HG02763 (cell line): ENCODE measurements around the gene MYH9.

Source experiments
- ATAC-seq: cut with Tn5 transposase; IDR thresholded peaks from one replicate; pipeline ENCODE4 v1.9.1; 2021; ENCODE audit warnings: mild to moderate bottlenecking, moderate library complexity; ENCODE audit not compliant: unreplicated experiment

MYH9 gene

GRCh38 chr22:36386900-36387708, 663 bp downstream of the MYH9 start:
- ATAC-seq, result peak; percentile 3

- ATAC-seq, result no peak
These were observed 1.3 kb downstream of the MYH9 start for GRCh38 chr22:36386351-36386899.

DNA sequence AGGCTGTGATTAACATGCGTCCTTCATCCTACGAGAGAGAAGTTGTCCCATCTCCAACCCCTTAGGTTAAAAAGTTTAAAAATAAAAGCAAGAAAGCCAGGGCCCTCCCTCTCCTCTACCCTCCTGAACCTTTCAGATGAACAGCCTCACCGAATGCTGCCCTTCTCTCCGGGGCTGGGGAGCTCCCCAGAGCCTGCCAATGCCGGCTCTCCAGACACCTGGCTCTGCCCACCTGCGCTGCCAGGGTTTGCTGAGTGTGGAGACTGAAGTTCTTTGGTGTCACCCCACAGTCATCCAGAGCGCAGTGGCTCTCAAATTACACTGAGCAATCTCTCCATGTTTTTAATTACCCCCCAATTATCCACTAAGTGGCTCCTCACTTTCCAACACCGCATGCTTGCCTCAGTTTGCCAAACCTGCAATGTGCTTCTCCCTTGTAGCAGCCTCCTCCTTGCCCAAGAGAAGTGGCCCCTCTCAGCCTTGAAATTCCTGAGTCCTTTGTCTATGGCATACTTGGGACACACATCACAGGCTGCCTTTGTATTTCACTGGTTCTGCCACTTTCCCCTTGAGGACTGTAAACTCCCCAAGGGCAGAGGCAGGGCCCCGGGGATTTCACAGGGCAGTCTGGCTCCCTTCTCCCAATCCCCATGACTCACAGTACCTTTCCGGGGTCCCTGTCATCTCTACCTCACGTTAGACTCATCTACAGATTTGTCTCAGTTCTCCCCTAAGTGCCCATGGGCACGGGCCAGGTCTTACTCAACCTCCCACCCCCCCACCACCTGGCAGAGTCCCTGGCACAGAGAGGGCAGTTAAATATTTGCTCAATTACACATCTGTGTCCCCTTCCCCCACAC, 2.0 kb downstream of the MYH9 start:
- ATAC-seq, result no peak

- no peak for ATAC-seq
These were observed 2.8 kb downstream of the MYH9 start for GRCh38 chr22:36384766-36385481.

DNA sequence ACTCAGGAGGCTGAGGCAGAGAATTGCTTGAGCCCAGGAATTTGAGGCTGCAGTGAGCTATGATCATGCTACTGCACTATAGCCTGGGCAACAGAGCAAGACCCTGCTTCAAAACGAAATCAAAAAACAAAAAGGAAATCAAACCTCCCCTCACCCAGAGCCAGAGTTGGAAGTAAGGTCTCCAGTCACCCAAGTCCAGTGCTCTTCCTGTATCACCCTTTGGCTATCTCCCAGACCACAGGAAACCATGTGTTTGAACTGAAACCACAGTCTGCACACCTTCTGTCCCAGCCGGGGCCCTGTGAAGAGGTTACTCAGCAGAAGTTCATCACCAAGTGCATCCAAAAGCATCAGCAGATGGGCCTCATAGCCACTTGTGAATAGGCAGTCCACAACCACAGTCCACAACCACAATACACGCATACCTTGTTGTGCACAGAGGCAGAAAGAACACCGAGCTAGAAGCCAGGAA, 4.6 kb downstream of the MYH9 start:
- ATAC-seq, result no peak

GRCh38 chr22:36381513-36382128, 6.1 kb downstream of the MYH9 start:
- no peak for ATAC-seq

DNA sequence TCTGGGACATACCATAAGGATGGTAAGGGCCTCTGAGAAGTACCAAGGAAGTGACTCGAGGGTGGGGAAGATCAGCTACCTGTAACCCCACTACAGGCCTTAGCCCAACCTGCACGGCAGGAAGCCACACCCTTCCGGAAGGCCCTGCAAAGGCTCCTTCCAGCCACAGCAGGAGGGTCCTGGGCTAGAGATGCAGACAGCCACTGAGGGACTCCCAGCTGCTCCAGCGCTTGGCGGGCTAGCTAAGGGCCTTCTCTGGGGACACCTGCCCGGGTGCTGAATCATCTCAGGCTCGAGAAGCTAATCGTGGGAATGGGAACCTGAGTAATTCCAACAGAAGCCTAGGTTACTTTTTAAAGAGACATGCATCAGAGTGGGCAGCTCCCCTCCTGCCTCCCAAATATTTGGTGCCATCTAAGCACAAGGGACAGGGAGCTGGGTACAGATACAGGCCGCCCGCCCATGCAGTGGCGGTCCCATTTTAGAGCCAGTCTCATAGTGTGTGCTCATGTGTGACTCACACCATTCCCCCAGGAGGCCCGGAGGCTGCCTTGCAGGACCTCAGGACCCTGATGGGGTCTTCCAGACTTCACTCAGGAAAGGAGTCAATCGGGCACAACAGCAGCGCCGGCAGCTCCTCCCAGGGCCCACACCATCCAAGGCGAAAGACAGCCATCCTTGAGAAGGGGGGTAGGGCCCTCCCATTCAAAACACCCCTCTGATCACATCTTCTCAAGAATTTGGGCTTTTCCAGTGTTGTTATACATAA, 8.0 kb downstream of the MYH9 start:
- no peak for ATAC-seq

- no peak for ATAC-seq
These were observed 8.9 kb downstream of the MYH9 start for GRCh38 chr22:36378869-36379217.

DNA sequence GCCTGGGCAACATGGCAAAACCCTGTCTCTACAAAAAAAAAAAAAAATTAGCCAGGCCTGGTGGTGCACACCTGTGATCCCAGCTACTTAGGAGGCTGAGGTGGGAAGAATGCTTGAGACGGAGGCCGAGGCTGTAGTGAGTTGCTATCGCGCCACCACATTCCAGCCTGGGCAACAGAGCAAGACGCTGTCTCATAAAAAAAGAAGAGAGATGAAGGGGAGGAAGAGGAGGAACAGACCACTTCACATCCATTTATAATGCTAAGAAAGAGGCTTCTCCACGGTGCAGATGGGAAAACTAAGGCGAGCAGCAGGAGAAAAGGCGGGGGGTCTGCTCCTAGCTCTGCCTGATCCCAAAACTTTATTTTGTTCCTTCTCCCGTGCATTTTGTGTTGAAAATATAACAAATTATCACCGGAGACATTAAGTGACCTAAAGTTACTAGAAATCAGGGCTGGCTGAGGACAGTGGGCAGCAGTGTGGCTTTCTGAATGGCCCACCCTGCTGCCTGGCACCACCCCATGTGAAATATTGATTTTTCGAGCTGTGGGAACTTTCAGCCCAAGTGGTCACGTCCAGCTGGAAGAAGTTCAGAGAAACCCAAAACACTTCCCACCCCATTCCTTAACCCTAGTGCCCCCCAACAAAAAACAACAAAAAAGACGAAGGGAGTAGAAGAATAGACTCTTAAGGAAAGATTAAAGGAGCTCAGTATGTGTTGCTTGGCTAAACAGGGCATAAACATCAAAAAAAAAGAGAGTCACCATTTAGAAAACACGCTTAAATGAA, 9.5 kb downstream of the MYH9 start:
- ATAC-seq, result no peak

- ATAC-seq, result no peak
These were observed 10.6 kb downstream of the MYH9 start for GRCh38 chr22:36377022-36377631.

- ATAC-seq, result no peak
These were observed 11.5 kb downstream of the MYH9 start for GRCh38 chr22:36376265-36376664.

- no peak for ATAC-seq
These were observed 12.4 kb downstream of the MYH9 start for GRCh38 chr22:36375071-36375980.

- no peak for ATAC-seq
These were observed 13.2 kb downstream of the MYH9 start for GRCh38 chr22:36374603-36375024.

DNA sequence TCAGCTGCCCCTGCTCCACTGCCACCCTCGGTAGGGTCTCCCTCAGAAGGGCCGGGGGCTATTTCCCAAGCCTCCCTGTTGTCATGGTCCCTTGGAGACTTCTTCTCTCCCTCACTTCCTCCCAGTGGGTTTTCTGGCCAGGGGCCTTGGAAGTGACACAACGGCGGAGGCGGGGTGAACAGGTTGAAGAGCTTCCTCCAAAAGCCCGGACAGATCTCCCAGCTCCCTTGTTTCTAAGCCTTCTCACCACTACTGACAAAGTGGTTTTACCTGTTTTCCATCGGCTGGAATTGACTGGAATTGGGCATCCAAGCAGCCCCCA, 14.5 kb downstream of the MYH9 start:
- ATAC-seq, result no peak

DNA sequence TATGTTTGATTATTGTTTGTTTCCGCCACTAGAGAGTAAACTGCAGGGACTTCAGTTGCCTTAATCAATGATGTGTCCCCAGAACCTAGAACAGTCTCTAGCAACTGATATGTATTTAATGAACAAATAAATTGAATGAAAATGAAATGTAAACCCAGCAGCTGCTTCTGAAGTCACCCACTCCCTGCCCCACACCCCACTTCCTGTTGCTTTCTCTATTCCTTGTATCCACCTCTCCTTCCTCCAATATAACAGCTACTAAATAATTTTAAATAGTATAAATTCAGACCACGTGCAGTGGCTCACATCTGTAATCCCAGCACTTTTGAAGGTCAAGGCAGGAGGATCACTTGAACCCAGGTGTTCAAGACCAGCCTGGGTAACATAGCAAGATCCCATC, 15.8 kb downstream of the MYH9 start:
- no peak for ATAC-seq

GRCh38 chr22:36369922-36370791, 17.6 kb downstream of the MYH9 start:
- no peak for ATAC-seq
